Raji (cell line): ENCODE data around the gene ADIPOR2.

Experiments
- POLR2A ChIP-seq: IDR thresholded peaks from 2 replicates; pipeline ENCODE4 v1.6.1; 2011; ENCODE audit warnings: low read depth, low read length, control low read depth; ENCODE audit not compliant: insufficient read depth

The ADIPOR2 gene

GRCh38 chr12:1660304-1661187 lies 30.3 kb upstream of the ADIPOR2 start:
- no peak for TF ChIP-seq POLR2A

GRCh38 chr12:1661553-1662335 lies 29.1 kb upstream of the ADIPOR2 start:
- TF ChIP-seq POLR2A = peak; percentile 51; the same call in 1 of the 2 replicates

GRCh38 chr12:1662761-1663439 lies 28.0 kb upstream of the ADIPOR2 start:
- TF ChIP-seq POLR2A = no peak

- TF ChIP-seq POLR2A = no peak
These were observed 27.3 kb upstream of the ADIPOR2 start for GRCh38 chr12:1663440-1664132.

- no peak for TF ChIP-seq POLR2A
These were observed 25.5 kb upstream of the ADIPOR2 start for GRCh38 chr12:1665366-1665765.

GRCh38 chr12:1666215-1666614 lies 24.7 kb upstream of the ADIPOR2 start:
- no peak for TF ChIP-seq POLR2A

- TF ChIP-seq POLR2A = no peak
These were observed 24.1 kb upstream of the ADIPOR2 start for GRCh38 chr12:1666685-1667162.

- TF ChIP-seq POLR2A = no peak
These were observed 21.9 kb upstream of the ADIPOR2 start for GRCh38 chr12:1668833-1669543.

- TF ChIP-seq POLR2A = no peak
These were observed 20.3 kb upstream of the ADIPOR2 start for GRCh38 chr12:1670358-1671268.

GRCh38 chr12:1676043-1676442 lies 14.8 kb upstream of the ADIPOR2 start:
- TF ChIP-seq POLR2A = no peak

- no peak for TF ChIP-seq POLR2A
These were observed 9.9 kb upstream of the ADIPOR2 start for GRCh38 chr12:1680804-1681492.

GRCh38 chr12:1681493-1681807 lies 9.4 kb upstream of the ADIPOR2 start:
- no peak for TF ChIP-seq POLR2A

GRCh38 chr12:1688086-1688710 lies 2.7 kb upstream of the ADIPOR2 start:
- no peak for TF ChIP-seq POLR2A
